HG02610 (cell line): ENCODE measurements around the gene ZMAT3.

ENCODE experiments used
- ATAC-seq: cut with Tn5 transposase; IDR thresholded peaks from one replicate; pipeline ENCODE4 v1.9.1; 2021; ENCODE audit warnings: mild to moderate bottlenecking, moderate library complexity; ENCODE audit not compliant: unreplicated experiment

ZMAT3 gene

GRCh38 chr3:179027326-179027900 is 44.2 kb downstream of the ZMAT3 start:
- no peak for ATAC-seq

GRCh38 chr3:179026636-179027035 is 45.0 kb downstream of the ZMAT3 start:
- no peak for ATAC-seq

GRCh38 chr3:179021119-179021903 is 50.3 kb downstream of the ZMAT3 start:
- no peak for ATAC-seq

GRCh38 chr3:179020112-179020511 is 51.5 kb downstream of the ZMAT3 start:
- peak; percentile 47 for ATAC-seq

GRCh38 chr3:179018808-179019207 is 52.8 kb downstream of the ZMAT3 start:
- no peak for ATAC-seq

- peak; percentile 63 for ATAC-seq
Measured at GRCh38 chr3:179016979-179017670, 54.5 kb downstream of the ZMAT3 start.

DNA sequence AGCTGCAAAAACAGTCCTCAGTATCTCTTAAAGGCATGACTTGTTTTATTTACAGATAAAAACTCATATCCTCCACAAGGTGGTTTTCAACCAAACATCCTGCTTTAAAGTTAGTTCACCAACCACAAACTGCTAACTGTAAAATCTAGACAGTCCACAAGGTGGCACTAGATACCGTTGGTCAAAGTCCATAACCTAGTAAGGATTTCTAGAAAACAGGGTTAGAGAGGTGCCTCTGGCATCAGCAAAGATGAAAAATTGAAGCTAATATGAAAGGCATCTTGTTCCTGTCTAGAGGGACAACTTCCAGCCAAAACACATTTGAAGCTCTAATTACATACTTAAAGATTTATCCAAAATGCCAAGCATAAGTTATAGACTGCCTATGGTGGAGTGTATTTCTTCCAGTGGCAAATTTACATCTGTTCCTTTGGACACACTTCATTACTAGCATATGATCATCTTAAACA is 56.0 kb downstream of the ZMAT3 start:
- ATAC-seq = peak; percentile 53

- no peak for ATAC-seq
Measured at GRCh38 chr3:179005706-179006105, 65.9 kb downstream of the ZMAT3 start.

DNA sequence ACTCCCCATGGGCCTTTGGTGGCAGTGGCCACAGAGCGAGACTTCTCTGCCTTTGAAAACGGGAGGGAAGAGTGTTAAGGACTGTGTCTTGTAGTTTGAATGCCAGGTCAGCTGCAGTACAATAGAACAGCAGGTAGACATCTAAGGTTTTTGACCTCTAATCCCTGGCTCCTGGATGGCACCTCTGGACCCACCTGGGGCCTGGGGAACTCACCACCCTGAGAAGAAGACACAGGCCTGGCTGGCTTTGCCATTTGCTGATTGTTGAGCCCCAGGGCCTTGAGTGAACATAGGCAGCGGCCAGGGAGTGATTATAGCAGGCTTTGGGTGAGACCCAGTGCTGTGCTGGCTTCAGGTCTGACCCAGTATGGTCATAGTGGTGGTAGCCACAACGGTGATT is 66.4 kb downstream of the ZMAT3 start:
- no peak for ATAC-seq

DNA sequence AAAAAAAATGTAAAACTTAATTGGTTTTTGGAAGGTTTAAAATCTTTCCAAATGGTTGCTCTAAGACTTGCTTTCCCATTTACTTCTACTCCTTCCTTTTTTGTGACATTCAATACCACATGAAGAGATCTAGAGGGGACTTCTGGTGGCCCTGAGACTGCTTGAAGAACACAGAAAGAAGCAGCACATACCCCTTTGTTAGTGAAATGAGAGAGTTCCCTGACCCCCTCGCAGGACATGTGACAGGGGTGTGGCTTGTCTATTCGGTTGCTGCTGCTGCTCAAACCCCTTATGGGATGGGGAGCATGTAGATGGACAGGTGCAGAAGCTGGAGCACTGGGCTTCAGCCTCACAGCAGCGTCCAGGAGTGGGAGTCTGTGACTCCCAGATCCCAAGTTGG is 71.0 kb downstream of the ZMAT3 start:
- ATAC-seq = peak; percentile 29

- ATAC-seq = peak; percentile 95
Measured at GRCh38 chr3:179000144-179000543, 71.5 kb downstream of the ZMAT3 start.

DNA sequence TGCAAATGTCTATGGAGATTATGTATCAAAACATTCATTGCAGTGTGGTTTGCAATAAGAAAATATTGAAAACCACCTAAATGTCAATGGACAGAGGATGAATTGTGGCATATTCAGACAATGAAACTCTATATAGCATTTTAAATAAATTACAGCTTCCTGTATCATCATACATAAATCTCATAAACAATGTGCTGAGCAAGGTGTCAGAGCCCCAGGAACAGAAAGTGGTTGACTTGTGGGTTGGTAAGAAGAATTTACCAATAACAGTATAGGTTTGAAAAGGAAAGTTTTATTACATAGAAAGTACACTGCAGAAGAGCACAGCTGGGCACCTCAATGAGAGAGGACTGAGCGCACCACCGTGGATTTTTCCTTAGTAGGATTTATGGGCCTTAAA is 75.2 kb downstream of the ZMAT3 start:
- no peak for ATAC-seq

DNA sequence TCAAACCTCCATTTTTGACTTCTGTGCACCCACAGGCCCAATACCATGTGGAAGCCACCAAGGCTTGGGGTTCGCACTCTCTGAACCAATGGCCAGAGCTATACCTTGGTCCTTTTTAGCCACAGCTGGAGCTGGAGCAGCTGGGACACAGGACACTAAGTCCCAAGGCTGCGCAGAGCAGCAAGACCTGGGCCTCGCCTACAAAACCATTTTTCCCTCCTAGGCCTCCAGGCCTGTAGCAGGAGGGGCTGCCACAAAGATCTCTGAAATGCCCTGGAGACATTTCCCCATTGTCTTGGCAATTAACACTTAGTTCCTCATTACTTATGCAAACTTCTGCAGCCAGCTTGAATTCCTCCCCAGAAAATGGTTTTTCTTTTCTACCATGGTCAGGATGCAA is 81.3 kb downstream of the ZMAT3 start:
- no peak for ATAC-seq

- no peak for ATAC-seq
Measured at GRCh38 chr3:178989821-178990220, 81.8 kb downstream of the ZMAT3 start.

DNA sequence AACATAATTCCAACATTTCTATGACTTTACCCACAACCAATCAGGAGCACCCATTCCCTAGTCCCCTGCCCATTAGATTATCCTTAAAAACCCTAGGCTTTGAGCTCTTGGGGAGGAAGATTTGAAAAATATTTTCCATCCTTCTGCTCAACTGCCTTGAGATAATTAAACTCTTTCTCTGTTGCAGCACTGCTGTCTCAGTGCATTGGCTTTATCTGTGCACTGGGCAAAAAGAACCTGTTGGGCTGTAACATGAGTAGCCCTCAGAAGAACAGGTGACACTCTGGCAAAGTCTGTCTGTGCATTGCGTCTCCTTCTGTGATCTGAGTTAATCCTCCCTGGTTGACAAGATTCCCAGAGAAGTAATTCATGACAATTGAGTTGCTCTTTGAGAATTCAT is 83.9 kb downstream of the ZMAT3 start:
- ATAC-seq = no peak

- ATAC-seq = no peak
Measured at GRCh38 chr3:178986456-178986855, 85.2 kb downstream of the ZMAT3 start.

DNA sequence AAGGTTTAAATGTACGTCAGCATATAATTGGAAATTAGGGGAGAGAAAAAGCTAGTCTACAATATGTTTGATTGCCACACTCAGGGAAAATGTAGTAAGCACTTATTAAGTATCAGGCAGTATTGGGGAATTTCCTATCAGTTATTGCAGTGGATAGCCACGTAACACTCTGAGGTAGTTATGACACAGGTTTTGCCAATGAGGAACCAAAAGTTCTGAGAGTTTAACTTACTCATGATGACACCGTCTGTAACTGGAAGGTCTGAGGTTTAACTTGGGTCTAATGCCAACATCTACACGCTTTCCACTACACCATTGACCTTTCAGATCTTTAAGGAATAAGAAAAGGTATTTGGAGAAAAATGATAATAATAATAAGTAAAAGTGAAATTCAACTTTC is 89.5 kb downstream of the ZMAT3 start:
- ATAC-seq = peak; percentile 99

GRCh38 chr3:178975320-178975719 is 96.3 kb downstream of the ZMAT3 start:
- no peak for ATAC-seq

GRCh38 chr3:178971614-178972013 is 100.0 kb downstream of the ZMAT3 start:
- ATAC-seq = no peak

DNA sequence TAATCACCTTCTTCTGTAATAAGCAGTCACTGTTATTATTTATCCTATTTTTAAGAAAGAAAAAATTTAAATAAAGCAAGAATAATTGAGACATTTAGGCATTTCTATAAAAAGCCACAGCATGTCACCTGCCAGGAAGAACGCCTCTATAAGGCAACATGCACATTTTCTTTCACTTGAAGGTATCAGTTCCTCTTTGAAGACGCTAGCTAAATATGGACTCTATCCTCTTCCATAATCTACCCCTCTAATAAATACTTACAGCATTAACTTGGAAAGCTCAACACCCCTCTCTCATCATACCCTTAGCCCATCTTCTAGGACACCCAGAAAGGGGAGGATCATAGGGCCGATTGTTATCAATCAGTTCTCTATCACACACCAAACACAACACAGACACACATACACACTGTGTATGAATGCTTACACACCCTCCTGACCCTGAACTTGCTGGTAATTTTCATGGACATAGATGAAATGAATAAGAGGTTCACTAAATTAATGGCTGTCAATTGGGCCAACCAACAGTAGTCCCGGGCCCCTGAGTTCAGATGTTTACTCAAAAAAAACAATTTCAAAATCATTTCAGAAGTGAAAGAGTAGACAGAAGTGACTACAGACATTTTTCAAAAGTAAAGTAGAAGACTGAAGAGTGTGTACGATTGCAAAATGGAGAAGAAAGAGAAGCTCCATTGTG is 102.5 kb downstream of the ZMAT3 start:
- peak; percentile 88 for ATAC-seq
